Subcutaneous adipose tissue (tissue), 4 donors: Measurements from ENCODE around the gene DCDC1. TPM values are rescaled to one million over a fixed set of nuclear protein-coding genes. Genes with fewer than 3 reads are reported as not detected.

ENCODE experiments used
- total RNA-seq, 4 donors: library from RNA; depleted of rRNA; stranded (reverse); fragments of >200 nt; gene quantifications; one replicate each; pipeline ENCODE4 v1.1.0, GENCODE V29; 2016
- TF ChIP-seq, protein P1 (sequence below): fragments of 450-650 bp; IDR thresholded peaks from one replicate; pipeline ENCODE4 v1.5.1; 2016; ENCODE audit warnings: low read depth, mild to moderate bottlenecking, control low read depth, antibody characterized with exemption, moderate library complexity

The DCDC1 gene
- total RNA-seq, 4 donors from 2014 or later: 0.17 to 0.22 TPM; not detected in 2

DNA sequence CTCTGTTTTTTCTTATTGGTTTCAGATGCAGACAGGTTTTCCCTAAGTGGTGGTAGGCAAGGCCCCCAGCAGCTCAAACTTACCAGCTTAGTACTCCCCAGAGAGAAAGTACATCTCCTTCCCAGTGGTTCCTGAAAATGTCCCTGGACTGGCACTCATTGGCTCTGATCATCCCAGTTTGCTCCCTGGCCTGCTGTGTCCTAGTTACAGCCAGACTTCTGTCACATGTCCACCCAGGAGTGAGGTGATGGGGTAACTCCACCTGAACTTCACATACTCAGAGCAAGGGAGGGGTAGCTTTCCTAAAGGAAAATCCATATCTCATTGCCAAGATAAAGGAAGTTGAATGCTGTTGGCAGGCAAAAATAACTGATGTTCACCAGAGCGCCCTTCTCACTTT is 546.4 kb downstream of the DCDC1 start:
- TF ChIP-seq, protein P1, sequence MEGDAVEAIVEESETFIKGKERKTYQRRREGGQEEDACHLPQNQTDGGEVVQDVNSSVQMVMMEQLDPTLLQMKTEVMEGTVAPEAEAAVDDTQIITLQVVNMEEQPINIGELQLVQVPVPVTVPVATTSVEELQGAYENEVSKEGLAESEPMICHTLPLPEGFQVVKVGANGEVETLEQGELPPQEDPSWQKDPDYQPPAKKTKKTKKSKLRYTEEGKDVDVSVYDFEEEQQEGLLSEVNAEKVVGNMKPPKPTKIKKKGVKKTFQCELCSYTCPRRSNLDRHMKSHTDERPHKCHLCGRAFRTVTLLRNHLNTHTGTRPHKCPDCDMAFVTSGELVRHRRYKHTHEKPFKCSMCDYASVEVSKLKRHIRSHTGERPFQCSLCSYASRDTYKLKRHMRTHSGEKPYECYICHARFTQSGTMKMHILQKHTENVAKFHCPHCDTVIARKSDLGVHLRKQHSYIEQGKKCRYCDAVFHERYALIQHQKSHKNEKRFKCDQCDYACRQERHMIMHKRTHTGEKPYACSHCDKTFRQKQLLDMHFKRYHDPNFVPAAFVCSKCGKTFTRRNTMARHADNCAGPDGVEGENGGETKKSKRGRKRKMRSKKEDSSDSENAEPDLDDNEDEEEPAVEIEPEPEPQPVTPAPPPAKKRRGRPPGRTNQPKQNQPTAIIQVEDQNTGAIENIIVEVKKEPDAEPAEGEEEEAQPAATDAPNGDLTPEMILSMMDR: no peak

DNA sequence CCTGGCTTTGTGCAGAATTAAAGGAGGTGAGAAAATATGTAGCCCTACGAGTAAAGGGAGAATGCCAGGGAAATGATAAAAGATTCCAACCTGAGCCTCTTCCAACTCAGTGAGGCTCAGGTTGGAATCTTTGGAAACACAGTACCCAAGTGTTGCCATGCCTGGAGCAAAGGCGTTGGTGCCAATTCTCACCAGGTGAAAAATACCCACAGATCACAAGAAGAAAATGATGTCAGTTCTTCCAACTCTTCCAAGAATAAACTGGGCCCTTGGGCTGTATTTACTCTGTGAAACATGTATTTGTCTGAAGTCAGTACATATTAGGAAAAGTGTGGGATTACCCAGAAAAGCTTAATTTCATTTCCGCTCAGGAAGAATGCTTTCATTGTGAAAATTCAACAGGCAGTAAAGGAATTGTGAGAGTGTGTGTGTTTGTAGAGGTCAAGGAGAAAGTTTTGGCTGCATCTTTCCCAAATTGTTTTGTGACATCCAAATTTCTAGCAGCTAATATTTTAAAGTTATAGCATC is 548.0 kb downstream of the DCDC1 start:
- TF ChIP-seq, protein P1: no peak

GRCh38 chr11:30818721-30819120 is 550.8 kb downstream of the DCDC1 start:
- TF ChIP-seq, protein P1: no peak

DNA sequence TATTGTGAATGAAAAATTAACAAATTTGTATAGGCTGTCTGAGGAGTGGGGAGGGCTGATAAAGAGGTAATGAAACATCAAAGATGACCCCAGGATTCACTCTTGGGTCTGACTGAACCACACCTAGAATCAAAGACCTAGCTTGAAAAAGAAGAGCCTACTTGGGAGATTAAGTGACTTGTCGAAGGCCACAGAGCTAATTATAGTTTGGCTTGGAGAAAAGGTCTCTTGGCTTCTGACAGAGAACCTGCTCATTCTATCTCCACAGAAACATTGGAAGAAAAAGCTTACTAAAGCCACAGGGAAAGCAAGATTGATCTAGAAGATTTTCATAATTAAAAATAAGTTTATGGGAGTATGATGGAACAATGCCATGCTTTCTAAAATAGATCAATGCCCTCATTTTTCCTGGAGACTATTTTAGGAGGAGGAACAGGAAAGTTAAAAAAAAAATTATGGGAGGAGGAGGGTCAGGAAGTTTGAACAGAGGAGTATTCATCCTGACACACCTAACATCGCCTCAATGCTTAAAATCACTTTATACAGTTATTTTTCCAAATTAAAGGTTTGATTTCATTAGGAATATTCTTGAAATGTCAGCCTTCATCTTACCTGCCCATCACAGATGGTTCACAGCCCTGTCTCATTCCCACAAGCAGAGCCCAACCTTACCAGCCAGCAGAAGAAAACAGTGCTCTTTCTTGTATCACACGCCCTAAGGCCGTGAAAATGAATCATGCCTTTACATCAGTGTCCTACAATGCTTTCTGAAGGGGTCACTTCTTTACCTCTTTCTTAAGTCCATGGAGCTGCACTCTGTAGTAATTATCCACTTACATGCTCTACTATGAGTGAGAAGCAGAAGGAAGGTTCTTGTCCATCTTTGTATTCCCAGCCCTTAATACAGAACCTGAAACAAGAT is 552.3 kb downstream of the DCDC1 start:
- TF ChIP-seq, protein P1: no peak

DNA sequence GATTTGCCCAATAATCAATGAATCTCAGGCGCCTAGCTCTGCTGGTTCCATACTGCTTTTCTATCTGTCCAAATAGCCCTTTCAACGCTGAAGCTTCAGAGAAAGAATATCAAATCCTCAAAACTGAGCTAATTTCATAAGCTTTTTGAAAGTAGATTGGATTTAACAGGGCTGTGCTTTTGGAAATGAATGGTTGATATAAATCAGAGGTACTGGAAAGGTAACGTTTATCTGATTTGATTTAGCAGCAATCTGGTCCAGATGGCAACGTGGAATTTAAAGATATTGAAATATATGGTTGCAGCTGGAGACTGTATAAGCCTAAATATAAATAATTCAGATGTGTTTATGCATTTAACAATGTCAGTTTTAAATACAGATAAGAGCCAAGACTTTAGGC is 553.9 kb downstream of the DCDC1 start:
- TF ChIP-seq, protein P1: no peak

GRCh38 chr11:30814737-30815136 is 554.8 kb downstream of the DCDC1 start:
- TF ChIP-seq, protein P1: no peak

Other genes with a start within 250 kb of the DCDC1 start
- 10 to 100 TPM; 14.8 to 26.3 (median 18.1) TPM for gene DNAJC24, start 121 bp upstream of the DCDC1 start, total RNA-seq
- gene IMMP1L, start 139.9 kb upstream of the DCDC1 start, total RNA-seq: 10 to 100 TPM; 10.3 to 75.9 (median 28.6) TPM
- 10 to 100 TPM; 14.4 to 23.3 (median 16.8) TPM for gene ELP4, start 140.0 kb upstream of the DCDC1 start, total RNA-seq